Kidney (tissue), 14 donors: ENCODE results near the gene SZT2. TPM values are rescaled to one million over a fixed set of nuclear protein-coding genes. Genes with fewer than 3 reads are reported as not detected.
A peak's percentile ranks its signal among the peaks of the same experiment; 100 is the strongest.

ENCODE experiments used
- DNase-seq, 5 donors: peaks; one replicate each; pipeline ENCODE4 v3.0.0-alpha.2; 2013 to 2020
- FAIRE-seq: peaks from 2 replicates; lab custom pipeline; 2012; peaks lifted over from hg19 to GRCh38; lab: Jason Lieb, UNC
- H3K27ac ChIP-seq, 2 donors: one replicate each; pipeline ENCODE4 v1.7.0; 2013; ENCODE audit warnings: low read depth in 2 of 2, low read length in 2 of 2, inconsistent platforms in 1 of 2
- H3K27me3 ChIP-seq: one replicate; pipeline ENCODE4 v1.7.1; 2013; ENCODE audit warnings: low read length, inconsistent platforms; ENCODE audit not compliant: control insufficient read depth, insufficient read depth
- H3K36me3 ChIP-seq, 3 donors: one replicate each; pipeline versions ENCODE4 v1.7.0 to v1.7.1; 2013; ENCODE audit warnings: low read length in 3 of 3, control low read depth in 1 of 3, inconsistent platforms in 1 of 3; ENCODE audit not compliant: insufficient read depth in 3 of 3, control insufficient read depth in 2 of 3
- H3K4me1 ChIP-seq, 3 donors: one replicate each; pipeline versions ENCODE4 v1.7.0 to v1.7.1; 2013; ENCODE audit warnings: low read length in 3 of 3, inconsistent platforms in 1 of 3, low read depth in 1 of 3; ENCODE audit not compliant: control insufficient read depth in 2 of 3, insufficient read depth in 2 of 3
- H3K4me3 ChIP-seq, 3 donors: one replicate each; pipeline versions ENCODE4 v1.7.0 to v1.8.1; 2013; ENCODE audit warnings: low read length in 3 of 3, control low read depth in 1 of 3, inconsistent platforms in 1 of 3
- H3K9ac ChIP-seq, 3 donors: one replicate each; pipeline versions ENCODE4 v1.7.0 to v1.7.1; 2013; ENCODE audit warnings: low read length in 3 of 3, control low read depth in 1 of 3, inconsistent platforms in 1 of 3
- H3K9me3 ChIP-seq, 3 donors: one replicate each; pipeline versions ENCODE4 v1.7.0 to v1.7.1; 2013; ENCODE audit warnings: low read length in 3 of 3, control low read depth in 1 of 3, inconsistent platforms in 1 of 3; ENCODE audit not compliant: control insufficient read depth in 2 of 3, insufficient read depth in 1 of 3
- CTCF ChIP-seq: IDR thresholded peaks from 3 replicates; pipeline ENCODE4 v1.5.1; 2012; ENCODE audit warnings: mild to moderate bottlenecking, moderate library complexity, borderline replicate concordance; ENCODE audit not compliant: insufficient read depth; ENCODE audit errors: extremely low read depth
- intact Hi-C: fragments of 100-400 bp; cut with DNase I; formaldehyde crosslinking; loops from one replicate; pipeline ENCODE4 v1.11.1; 2022
- polyA plus RNA-seq: library from polyadenylated mRNA; stranded (reverse); fragments of 350-450 nt; fragmentation: Illumina TruSeq; extraction: RNeasy Lipid Tissue Mini Kit (QIAGEN cat#74804); gene quantifications from one replicate; pipeline ENCODE4 v1.2.3, GENCODE V29; 2014; ENCODE audit warnings: low read depth, low replicate concordance; ENCODE audit not compliant: insufficient read depth
- total RNA-seq: library from RNA; stranded (reverse); fragmentation: NEBNext Ultra II Directional; extraction: Animal tissue kit (Norgen Biotek cat#: 25700); gene quantifications from one replicate; pipeline ENCODE4 v1.2.1, GENCODE V29; 2021
- donor health status: control.
- donor health status: control.
- donor health status: control.
- donor health status: control.
- donor health status: control.
- donor health status: DM: yes; HTN: yes; CAD: no.
- donor health status: Normal renal cell carcinoma (clear cell type).

The SZT2 gene
- total and polyA plus RNA-seq, 2 donors from 2014 or later, result 10.4 to 66.8 TPM

GRCh38 chr1:43402089-43402865, 12.6 kb downstream of the SZT2 start:
- Histone ChIP-seq H3K4me1 (peaks cover 0 to 5% (median 0%) of the 10 kb centered on the region in 3 donors), H3K9ac (no peak overlapping the region), H3K4me3 (no peak overlapping the region), H3K27me3 (no peaks in the 10 kb centered on the region), H3K36me3 (peaks cover 0 to 44% (median 22%) of the 10 kb centered on the region in 3 donors), H3K9me3 (no peaks in the 10 kb centered on the region), H3K27ac (no peak overlapping the region)
- no peak for FAIRE-seq
- DNase-seq, result peak in 1 of 5 donors; percentile 8
- no peak for TF ChIP-seq CTCF
- intact Hi-C loops, result no loop called here

- Histone ChIP-seq H3K27ac (no peak overlapping the region), H3K9me3 (no peaks in the 10 kb centered on the region), H3K4me1 (peaks cover 0 to 5% (median 0%) of the 10 kb centered on the region in 3 donors), H3K36me3 (peaks cover 0 to 52% (median 26%) of the 10 kb centered on the region in 3 donors), H3K4me3 (no peak overlapping the region), H3K27me3 (no peaks in the 10 kb centered on the region), H3K9ac (no peak overlapping the region)
- no peak for TF ChIP-seq CTCF
- intact Hi-C loops, result no loop called here
- FAIRE-seq (no peak), DNase-seq (no peak)
Observed at GRCh38 chr1:43404353-43404752, 14.7 kb downstream of the SZT2 start.

GRCh38 chr1:43405219-43405875, 15.6 kb downstream of the SZT2 start:
- Histone ChIP-seq H3K36me3 (peaks cover 0 to 52% (median 26%) of the 10 kb centered on the region in 3 donors), H3K27me3 (no peaks in the 10 kb centered on the region), H3K9ac (no peak overlapping the region), H3K9me3 (no peaks in the 10 kb centered on the region), H3K27ac (peak overlapping the region in 1 of 2 donors; percentile 1), H3K4me3 (no peak overlapping the region), H3K4me1 (peaks cover 0 to 5% (median 0%) of the 10 kb centered on the region in 3 donors)
- FAIRE-seq (no peak), DNase-seq (no peak)
- no peak for TF ChIP-seq CTCF
- intact Hi-C loops, result no loop called here
